Myocyte (in vitro differentiated cells): ENCODE data around the gene IFNL3. TPM values are rescaled to one million over a fixed set of nuclear protein-coding genes. Genes with fewer than 3 reads are reported as not detected.
"Not testable (repeated sequence)": the region's sequence is repeated elsewhere in the genome, so short reads cannot be mapped to it uniquely, and the experiment has no call there.

Experiments
- DNase-seq: peaks from one replicate; pipeline ENCODE4 v3.0.0-alpha.2; 2012; ENCODE audit warnings: low read depth
- polyA plus RNA-seq: library from polyadenylated mRNA; unstranded; fragments of >200 nt; gene quantifications from one replicate; pipeline ENCODE4 v1.2.1, GENCODE V29; 2012; ENCODE audit warnings: missing spikeins
- total RNA-seq: library from RNA; depleted of rRNA; stranded (reverse); fragments of >200 nt; gene quantifications from 2 replicates; pipeline ENCODE4 v1.2.3, GENCODE V29; 2014

IFNL3 gene
- not detected in 2 replicates for total RNA-seq
- not detected for polyA plus RNA-seq

GRCh38 chr19:39244410-39245100, at the start of gene IFNL3:
TSS of gene IFNL3 (minus strand) at chr19:39245006. CDS start at chr19:39244967, 39 bp downstream.
- DNase-seq = not testable (repeated sequence)

GRCh38 chr19:39293394-39293793, 48.6 kb upstream of the IFNL3 start:
- no peak for DNase-seq

- DNase-seq = no peak
Measured at GRCh38 chr19:39284032-39284431, 39.2 kb upstream of the IFNL3 start.

- no peak for DNase-seq
Measured at GRCh38 chr19:39282021-39282420, 37.2 kb upstream of the IFNL3 start.

GRCh38 chr19:39277598-39277997, 32.8 kb upstream of the IFNL3 start:
- no peak for DNase-seq

- no peak for DNase-seq
Measured at GRCh38 chr19:39276740-39277139, 31.9 kb upstream of the IFNL3 start.

- no peak for DNase-seq
Measured at GRCh38 chr19:39275578-39275977, 30.8 kb upstream of the IFNL3 start.

GRCh38 chr19:39273859-39274258, 29.1 kb upstream of the IFNL3 start:
- DNase-seq = not testable (repeated sequence)

GRCh38 chr19:39270036-39270871, 25.4 kb upstream of the IFNL3 start:
- no peak for DNase-seq

- DNase-seq = not testable (repeated sequence)
Measured at GRCh38 chr19:39269369-39269768, 24.6 kb upstream of the IFNL3 start.

GRCh38 chr19:39268531-39269223, 23.9 kb upstream of the IFNL3 start:
- DNase-seq = not testable (repeated sequence)

- not testable (repeated sequence) for DNase-seq
Measured at GRCh38 chr19:39268085-39268484, 23.3 kb upstream of the IFNL3 start, which contains the start of gene IFNL2. TSS of gene IFNL2 (plus strand) at chr19:39268396. CDS start at chr19:39268569, 173 bp downstream.

GRCh38 chr19:39265321-39265916, 20.6 kb upstream of the IFNL3 start:
- no peak for DNase-seq

GRCh38 chr19:39264306-39265290, 19.8 kb upstream of the IFNL3 start:
- DNase-seq = no peak

- no peak for DNase-seq
Measured at GRCh38 chr19:39263912-39264305, 19.1 kb upstream of the IFNL3 start.

- no peak for DNase-seq
Measured at GRCh38 chr19:39262496-39262895, 17.7 kb upstream of the IFNL3 start.

- no peak for DNase-seq
Measured at GRCh38 chr19:39261704-39262103, 16.9 kb upstream of the IFNL3 start.

- DNase-seq = no peak
Measured at GRCh38 chr19:39257227-39257626, 12.4 kb upstream of the IFNL3 start.

- no peak for DNase-seq
Measured at GRCh38 chr19:39254531-39255345, 9.9 kb upstream of the IFNL3 start.
